GM12874 (cell line): ENCODE results near the gene C1QTNF1.
A peak's percentile ranks its signal among the peaks of the same experiment; 100 is the strongest.

Experiments
- TF ChIP-seq, protein P1 (sequence below): IDR thresholded peaks from 2 replicates; pipeline ENCODE4 v1.5.1; 2011; ENCODE audit warnings: low read depth, mild to moderate bottlenecking, control low read depth, low read length, moderate library complexity; ENCODE audit not compliant: insufficient read depth

The C1QTNF1 gene

GRCh38 chr17:79017546-79018369, 6.2 kb upstream of the C1QTNF1 start:
- TF ChIP-seq, protein P1, sequence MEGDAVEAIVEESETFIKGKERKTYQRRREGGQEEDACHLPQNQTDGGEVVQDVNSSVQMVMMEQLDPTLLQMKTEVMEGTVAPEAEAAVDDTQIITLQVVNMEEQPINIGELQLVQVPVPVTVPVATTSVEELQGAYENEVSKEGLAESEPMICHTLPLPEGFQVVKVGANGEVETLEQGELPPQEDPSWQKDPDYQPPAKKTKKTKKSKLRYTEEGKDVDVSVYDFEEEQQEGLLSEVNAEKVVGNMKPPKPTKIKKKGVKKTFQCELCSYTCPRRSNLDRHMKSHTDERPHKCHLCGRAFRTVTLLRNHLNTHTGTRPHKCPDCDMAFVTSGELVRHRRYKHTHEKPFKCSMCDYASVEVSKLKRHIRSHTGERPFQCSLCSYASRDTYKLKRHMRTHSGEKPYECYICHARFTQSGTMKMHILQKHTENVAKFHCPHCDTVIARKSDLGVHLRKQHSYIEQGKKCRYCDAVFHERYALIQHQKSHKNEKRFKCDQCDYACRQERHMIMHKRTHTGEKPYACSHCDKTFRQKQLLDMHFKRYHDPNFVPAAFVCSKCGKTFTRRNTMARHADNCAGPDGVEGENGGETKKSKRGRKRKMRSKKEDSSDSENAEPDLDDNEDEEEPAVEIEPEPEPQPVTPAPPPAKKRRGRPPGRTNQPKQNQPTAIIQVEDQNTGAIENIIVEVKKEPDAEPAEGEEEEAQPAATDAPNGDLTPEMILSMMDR: no peak

GRCh38 chr17:79018370-79018695, 5.6 kb upstream of the C1QTNF1 start:
- TF ChIP-seq, protein P1: no peak

DNA sequence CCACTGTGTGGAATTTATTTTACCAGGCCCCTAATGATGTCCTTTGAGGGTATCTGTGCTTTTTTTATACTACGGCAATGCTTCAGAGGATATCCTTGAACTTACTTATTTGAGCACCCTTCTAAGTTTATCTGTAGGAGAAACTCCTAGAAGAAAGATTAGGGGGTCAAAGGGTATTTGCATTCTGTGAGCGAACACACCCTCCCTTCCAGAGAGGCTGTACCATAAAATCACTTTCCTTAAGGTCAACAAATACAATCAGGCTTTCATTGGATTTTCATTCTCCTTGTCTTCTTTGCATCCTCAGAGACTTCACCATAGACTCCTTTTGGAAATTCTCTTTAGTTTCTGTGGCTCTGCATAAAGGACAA, 4.7 kb upstream of the C1QTNF1 start:
- TF ChIP-seq, protein P1: no peak

DNA sequence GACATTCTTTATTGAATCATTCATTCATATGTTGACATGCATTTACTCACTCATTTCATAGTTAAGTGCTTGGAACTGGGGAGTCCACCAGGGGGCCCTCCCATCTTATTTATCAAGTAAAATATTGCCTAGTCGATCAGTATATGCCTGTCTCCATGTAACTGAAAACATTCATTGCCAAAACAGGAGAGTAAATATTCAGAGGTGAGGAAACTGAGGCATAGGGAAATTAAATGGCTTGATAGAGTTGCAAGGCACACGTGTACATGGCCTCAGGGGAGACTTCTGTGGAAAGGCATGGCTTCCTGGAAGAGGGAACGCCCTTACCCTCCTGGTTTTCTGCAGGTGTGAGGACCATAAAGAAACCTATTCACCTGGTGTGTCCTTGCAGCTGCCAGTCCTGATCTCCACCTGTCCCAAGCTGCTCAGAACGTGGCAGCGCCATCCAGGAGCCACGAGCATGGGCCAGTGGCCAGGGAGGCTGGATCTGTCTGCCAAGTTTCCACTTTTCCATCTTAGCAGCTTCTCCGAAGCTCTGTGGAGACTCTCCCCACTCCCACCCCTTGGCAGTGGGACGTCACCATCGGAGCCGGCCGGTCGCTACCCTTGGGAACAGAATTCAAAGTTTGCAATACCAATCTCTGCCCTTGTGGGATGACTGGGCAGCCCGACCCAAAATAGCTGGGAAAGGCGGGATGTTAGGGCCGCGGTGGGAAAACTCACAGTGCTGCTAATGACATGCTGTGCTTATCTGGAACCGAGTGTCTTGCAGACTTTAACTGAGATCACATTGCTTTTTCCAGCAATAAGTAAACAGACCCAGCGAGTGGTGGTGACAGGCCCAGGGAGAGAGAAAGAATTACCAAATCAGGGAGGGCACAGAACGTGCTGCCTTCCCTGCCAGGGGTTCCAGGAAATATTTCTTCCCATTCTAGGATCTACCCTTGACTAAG, 4.1 kb upstream of the C1QTNF1 start:
- TF ChIP-seq, protein P1: peak; percentile 39; the same call in 1 of the 2 replicates

GRCh38 chr17:79020631-79021301, 3.2 kb upstream of the C1QTNF1 start:
- TF ChIP-seq, protein P1: no peak

GRCh38 chr17:79022507-79022991, 1.4 kb upstream of the C1QTNF1 start:
- TF ChIP-seq, protein P1: no peak

DNA sequence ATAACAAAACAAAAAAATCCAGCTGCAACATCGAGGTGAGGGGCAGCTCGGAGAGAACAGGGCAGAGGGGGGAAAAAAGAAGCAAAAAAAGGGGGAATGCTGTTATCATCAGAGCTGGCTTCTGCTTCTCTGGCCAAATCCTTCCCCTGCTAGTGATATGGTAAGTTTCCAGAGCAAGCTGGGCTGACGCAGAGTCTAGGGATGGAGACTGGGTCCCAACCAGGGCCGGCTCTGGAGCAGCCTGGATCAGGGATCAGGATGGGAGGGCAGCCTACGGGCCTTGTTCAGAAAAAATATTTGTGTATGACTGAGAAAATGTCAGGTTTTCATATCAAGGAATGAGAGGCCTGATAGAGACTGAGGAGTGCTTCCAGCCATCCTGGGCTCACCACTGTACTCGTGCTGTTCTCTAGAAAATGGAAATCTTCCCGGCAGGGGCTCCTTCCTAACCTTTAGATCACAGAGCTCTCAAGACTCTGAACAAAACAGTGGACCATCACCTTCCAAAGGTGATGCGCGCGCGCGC, 726 bp upstream of the C1QTNF1 start:
- TF ChIP-seq, protein P1: no peak
